CD8-positive, alpha-beta memory T cell (primary cell): ENCODE results near the gene KCTD21. TPM values are rescaled to one million over a fixed set of nuclear protein-coding genes. Genes with fewer than 3 reads are reported as not detected.

Source experiments
- CTCF ChIA-PET: fragments of 350-600 bp; sonication (Branson Sonifier 250); formaldehyde crosslinking; loops from one replicate; lab custom pipeline; 2021; ENCODE audit warnings: antibody characterized with exemption; lab: Charles Lee
- POLR2A ChIA-PET: fragments of 350-600 bp; sonication (Branson Sonifier 250); formaldehyde crosslinking; loops from one replicate; lab custom pipeline; 2021; ENCODE audit warnings: antibody characterized with exemption; lab: Charles Lee
- DNase-seq, 5 donors: peaks; one replicate each; pipeline versions ENCODE4 v3.0.0 to v3.0.0-alpha.2; 2020 to 2022; ENCODE audit warnings: mixed read lengths in 1 of 5
- H3K27ac ChIP-seq: one replicate; pipeline ENCODE4 v1.7.0; 2013; ENCODE audit warnings: low read depth, mild to moderate bottlenecking, low read length, moderate library complexity
- H3K27me3 ChIP-seq: 2 replicates; pipeline ENCODE4 v1.7.0; 2013; ENCODE audit warnings: low read length, mild to moderate bottlenecking; ENCODE audit not compliant: insufficient read depth, poor library complexity, severe bottlenecking
- H3K36me3 ChIP-seq: 2 replicates; pipeline ENCODE4 v1.7.0; 2013; ENCODE audit warnings: mild to moderate bottlenecking, low read length, moderate library complexity; ENCODE audit not compliant: insufficient read depth
- H3K4me1 ChIP-seq: 2 replicates; pipeline ENCODE4 v1.7.0; 2013; ENCODE audit warnings: mild to moderate bottlenecking, low read length, moderate library complexity; ENCODE audit not compliant: insufficient read depth
- H3K4me3 ChIP-seq: 2 replicates; pipeline ENCODE4 v1.7.0; 2013; ENCODE audit warnings: mild to moderate bottlenecking, low read length
- H3K9me3 ChIP-seq: 2 replicates; pipeline ENCODE4 v1.7.0; 2013; ENCODE audit warnings: mild to moderate bottlenecking, low read length
- H3K27ac Mint-ChIP-seq, 8 donors: one replicate each; pipeline ENCODE4 v1.8.0; 2020 to 2021; ENCODE audit warnings: mixed read lengths in 8 of 8, mild to moderate bottlenecking in 6 of 8, inconsistent platforms in 3 of 8, moderate library complexity in 3 of 8
- H3K27me3 Mint-ChIP-seq, 2 donors: one replicate each; pipeline ENCODE4 v1.8.0; 2020 to 2021; ENCODE audit warnings: mixed read lengths in 2 of 2, mild to moderate bottlenecking in 1 of 2, moderate library complexity in 1 of 2
- H3K36me3 Mint-ChIP-seq, 3 donors: one replicate each; pipeline ENCODE4 v1.8.0; 2020 to 2021; ENCODE audit warnings: mixed read lengths in 3 of 3, inconsistent platforms in 1 of 3, mild to moderate bottlenecking in 1 of 3
- H3K4me1 Mint-ChIP-seq, 3 donors: one replicate each; pipeline ENCODE4 v1.8.0; 2020 to 2021; ENCODE audit warnings: mixed read lengths in 3 of 3, inconsistent platforms in 1 of 3, mild to moderate bottlenecking in 1 of 3
- H3K4me3 Mint-ChIP-seq, 7 donors: one replicate each; pipeline ENCODE4 v1.8.0; 2020 to 2021; ENCODE audit warnings: mixed read lengths in 7 of 7, mild to moderate bottlenecking in 6 of 7, moderate library complexity in 4 of 7, inconsistent platforms in 2 of 7
- H3K9me3 Mint-ChIP-seq, 5 donors: one replicate each; pipeline ENCODE4 v1.8.0; 2020 to 2022; ENCODE audit warnings: mixed read lengths in 5 of 5, mild to moderate bottlenecking in 3 of 5, moderate library complexity in 2 of 5, inconsistent platforms in 1 of 5
- polyA plus RNA-seq: library from polyadenylated mRNA; unstranded; fragments of 300-500 nt; fragmentation: Illumina TruSeq; gene quantifications from one replicate; pipeline ENCODE4 v1.2.3, GENCODE V29; 2021
- total RNA-seq, 2 experiments: library from RNA; stranded (reverse); gene quantifications; one replicate each; pipeline ENCODE4 v1.2.3, GENCODE V29; 2021

The KCTD21 gene
- total and polyA plus RNA-seq, 3 experiments from 2014 or later: 3.3 to 4.9 (median 4.6) TPM

DNA sequence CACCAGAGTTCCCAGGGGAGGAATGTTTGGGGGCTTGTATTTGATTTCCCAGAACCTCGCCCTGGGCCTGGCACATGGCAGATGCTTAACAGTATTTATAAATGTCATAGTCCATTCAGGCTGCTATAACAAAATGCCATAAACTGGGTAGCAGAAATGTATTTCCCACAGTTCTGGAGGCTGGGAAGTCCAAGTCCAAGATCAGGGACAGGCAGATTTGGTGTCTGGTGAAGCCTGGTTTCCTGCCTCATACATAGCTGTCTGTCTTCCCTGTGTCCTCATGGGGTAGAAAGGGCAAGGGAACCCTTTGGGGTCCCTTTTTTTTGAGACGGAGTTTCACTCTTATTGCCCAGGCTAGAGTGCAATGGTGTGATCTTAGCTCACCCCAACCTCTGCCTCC lies 24.0 kb downstream of the KCTD21 start:
- H3K27me3 ChIP-seq: no peaks in the 10 kb centered on the region
- peak overlapping the region in 1 of 8 donors; percentile 86 for H3K27ac Mint-ChIP-seq
- H3K4me1 Mint-ChIP-seq: no peaks in the 10 kb centered on the region
- no peaks in the 10 kb centered on the region for H3K9me3 Mint-ChIP-seq
- DNase-seq: no peak
- no peaks in the 10 kb centered on the region for H3K36me3 ChIP-seq
- no peaks in the 10 kb centered on the region for H3K27me3 Mint-ChIP-seq
- H3K4me3 ChIP-seq: no peak overlapping the region
- H3K9me3 ChIP-seq: no peaks in the 10 kb centered on the region
- H3K4me3 Mint-ChIP-seq: no peak overlapping the region
- H3K36me3 Mint-ChIP-seq: no peaks in the 10 kb centered on the region
- POLR2A ChIA-PET: no interaction called here
- CTCF ChIA-PET: no interaction called here
- H3K4me1 ChIP-seq: no peaks in the 10 kb centered on the region
- H3K27ac ChIP-seq: no peak overlapping the region

GRCh38 chr11:78163828-78164227 lies 24.6 kb downstream of the KCTD21 start:
- H3K27ac ChIP-seq: no peak overlapping the region
- no peak for DNase-seq
- no peaks in the 10 kb centered on the region for H3K9me3 ChIP-seq
- no peaks in the 10 kb centered on the region for H3K4me1 ChIP-seq
- no peaks in the 10 kb centered on the region for H3K27me3 ChIP-seq
- no peaks in the 10 kb centered on the region for H3K36me3 ChIP-seq
- Mint-ChIP-seq H3K27me3 (no peaks in the 10 kb centered on the region), H3K36me3 (no peaks in the 10 kb centered on the region), H3K27ac (no peak overlapping the region), H3K4me1 (no peaks in the 10 kb centered on the region), H3K9me3 (no peaks in the 10 kb centered on the region), H3K4me3 (no peak overlapping the region)
- POLR2A ChIA-PET: no interaction called here
- H3K4me3 ChIP-seq: no peak overlapping the region
- CTCF ChIA-PET: no interaction called here

GRCh38 chr11:78161962-78162371 lies 26.5 kb downstream of the KCTD21 start:
- no peak overlapping the region for H3K4me3 ChIP-seq
- no peaks in the 10 kb centered on the region for H3K9me3 Mint-ChIP-seq
- no peak overlapping the region for H3K27ac ChIP-seq
- H3K9me3 ChIP-seq: no peaks in the 10 kb centered on the region
- no peaks in the 10 kb centered on the region for H3K27me3 ChIP-seq
- no peaks in the 10 kb centered on the region for H3K4me1 Mint-ChIP-seq
- no peaks in the 10 kb centered on the region for H3K27me3 Mint-ChIP-seq
- H3K4me1 ChIP-seq: no peaks in the 10 kb centered on the region
- H3K36me3 ChIP-seq: no peaks in the 10 kb centered on the region
- no peaks in the 10 kb centered on the region for H3K36me3 Mint-ChIP-seq
- H3K27ac Mint-ChIP-seq: no peak overlapping the region
- no peak overlapping the region for H3K4me3 Mint-ChIP-seq
- DNase-seq: no peak
- ChIA-PET CTCF (no interaction called here), POLR2A (no interaction called here)

DNA sequence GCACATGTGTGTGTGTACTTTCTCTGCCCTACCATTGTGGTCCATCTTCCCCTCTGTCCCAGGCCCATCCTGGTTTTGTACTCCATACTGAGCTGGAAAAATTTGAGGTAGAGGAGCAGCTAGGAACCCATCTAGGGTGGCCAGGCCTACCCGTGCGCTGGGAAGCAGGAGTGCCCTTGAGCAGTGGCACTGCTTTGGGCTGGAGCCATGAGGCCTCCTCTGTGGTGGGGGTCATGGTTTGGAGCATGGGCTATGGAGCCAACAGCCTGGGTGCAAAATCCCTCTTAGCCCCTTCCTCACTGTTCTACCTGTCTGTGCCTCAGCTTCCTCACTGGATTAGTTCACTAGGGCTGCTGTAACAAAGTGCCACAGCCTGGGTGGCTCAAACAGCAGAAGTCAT lies 27.1 kb downstream of the KCTD21 start:
- Histone ChIP-seq H3K36me3 (no peaks in the 10 kb centered on the region), H3K27me3 (no peaks in the 10 kb centered on the region), H3K9me3 (no peaks in the 10 kb centered on the region), H3K4me1 (no peaks in the 10 kb centered on the region), H3K4me3 (no peak overlapping the region), H3K27ac (no peak overlapping the region)
- H3K9me3 Mint-ChIP-seq: no peaks in the 10 kb centered on the region
- POLR2A ChIA-PET: no interaction called here
- no peak for DNase-seq
- CTCF ChIA-PET: no interaction called here
- H3K4me1 Mint-ChIP-seq: no peaks in the 10 kb centered on the region
- H3K27ac Mint-ChIP-seq: peak overlapping the region in 1 of 8 donors; percentile 33
- no peaks in the 10 kb centered on the region for H3K36me3 Mint-ChIP-seq
- H3K27me3 Mint-ChIP-seq: no peaks in the 10 kb centered on the region
- H3K4me3 Mint-ChIP-seq: no peak overlapping the region

GRCh38 chr11:78160557-78160956 lies 27.9 kb downstream of the KCTD21 start:
- Mint-ChIP-seq H3K9me3 (no peaks in the 10 kb centered on the region), H3K27me3 (no peaks in the 10 kb centered on the region), H3K36me3 (no peaks in the 10 kb centered on the region), H3K4me3 (no peak overlapping the region), H3K4me1 (no peaks in the 10 kb centered on the region), H3K27ac (no peak overlapping the region)
- CTCF ChIA-PET: no interaction called here
- POLR2A ChIA-PET: no interaction called here
- Histone ChIP-seq H3K27ac (no peak overlapping the region), H3K4me3 (no peak overlapping the region), H3K4me1 (no peaks in the 10 kb centered on the region), H3K27me3 (no peaks in the 10 kb centered on the region), H3K36me3 (no peaks in the 10 kb centered on the region), H3K9me3 (no peaks in the 10 kb centered on the region)
- DNase-seq: no peak

GRCh38 chr11:78158987-78159652 lies 29.3 kb downstream of the KCTD21 start:
- no peak for DNase-seq
- Mint-ChIP-seq H3K4me1 (no peaks in the 10 kb centered on the region), H3K9me3 (no peaks in the 10 kb centered on the region), H3K36me3 (no peaks in the 10 kb centered on the region), H3K27me3 (peaks cover 0 to 3% of the 10 kb centered on the region in 2 donors), H3K27ac (peak overlapping the region in 1 of 8 donors; percentile 6), H3K4me3 (no peak overlapping the region)
- H3K9me3 ChIP-seq: no peaks in the 10 kb centered on the region
- H3K4me1 ChIP-seq: no peaks in the 10 kb centered on the region
- H3K27me3 ChIP-seq: no peaks in the 10 kb centered on the region
- POLR2A ChIA-PET: no interaction called here
- no peak overlapping the region for H3K27ac ChIP-seq
- no peak overlapping the region for H3K4me3 ChIP-seq
- no peaks in the 10 kb centered on the region for H3K36me3 ChIP-seq
- CTCF ChIA-PET: no interaction called here

GRCh38 chr11:78156127-78156844 lies 32.1 kb downstream of the KCTD21 start:
- H3K27ac Mint-ChIP-seq: no peak overlapping the region
- Histone ChIP-seq H3K4me1 (no peaks in the 10 kb centered on the region), H3K36me3 (no peaks in the 10 kb centered on the region), H3K4me3 (no peak overlapping the region), H3K9me3 (no peaks in the 10 kb centered on the region), H3K27me3 (no peaks in the 10 kb centered on the region), H3K27ac (no peak overlapping the region)
- ChIA-PET CTCF (interaction anchor here (1.6 kb wide), 1 partner anchor 16 kb away, joined by 3 read pairs; the partner anchor contains the start of gene ALG8), POLR2A (no interaction called here)
- peaks cover 0 to 3% of the 10 kb centered on the region in 2 donors for H3K27me3 Mint-ChIP-seq
- peaks cover 0 to 4% (median under 1%) of the 10 kb centered on the region in 3 donors for H3K36me3 Mint-ChIP-seq
- no peaks in the 10 kb centered on the region for H3K9me3 Mint-ChIP-seq
- H3K4me3 Mint-ChIP-seq: no peak overlapping the region
- DNase-seq: no peak
- H3K4me1 Mint-ChIP-seq: no peaks in the 10 kb centered on the region

GRCh38 chr11:78151804-78152203 lies 36.6 kb downstream of the KCTD21 start:
- Histone ChIP-seq H3K36me3 (no peaks in the 10 kb centered on the region), H3K9me3 (no peaks in the 10 kb centered on the region), H3K4me1 (no peaks in the 10 kb centered on the region), H3K4me3 (no peak overlapping the region), H3K27ac (no peak overlapping the region), H3K27me3 (no peaks in the 10 kb centered on the region)
- Mint-ChIP-seq H3K36me3 (peaks cover 0 to 4% (median 2%) of the 10 kb centered on the region in 3 donors), H3K4me1 (no peaks in the 10 kb centered on the region), H3K4me3 (no peak overlapping the region), H3K9me3 (no peaks in the 10 kb centered on the region), H3K27ac (no peak overlapping the region), H3K27me3 (peaks cover 0 to 3% of the 10 kb centered on the region in 2 donors)
- ChIA-PET POLR2A (no interaction called here), CTCF (no interaction called here)
- no peak for DNase-seq
